Stimulated activated CD8-positive, alpha-beta memory T cell treated with anti-CD3 and anti-CD28 coated beads, Interleukin-12 subunit alpha, Interleukin-12 subunit beta, amount 100 ng/mL, for 24 hours (primary cell): ENCODE measurements around the gene RGR.

ENCODE experiments used
- DNase-seq: peaks from one replicate; pipeline ENCODE4 v3.0.0-alpha.2; 2020; ENCODE audit errors: extremely low read depth

RGR gene

DNA sequence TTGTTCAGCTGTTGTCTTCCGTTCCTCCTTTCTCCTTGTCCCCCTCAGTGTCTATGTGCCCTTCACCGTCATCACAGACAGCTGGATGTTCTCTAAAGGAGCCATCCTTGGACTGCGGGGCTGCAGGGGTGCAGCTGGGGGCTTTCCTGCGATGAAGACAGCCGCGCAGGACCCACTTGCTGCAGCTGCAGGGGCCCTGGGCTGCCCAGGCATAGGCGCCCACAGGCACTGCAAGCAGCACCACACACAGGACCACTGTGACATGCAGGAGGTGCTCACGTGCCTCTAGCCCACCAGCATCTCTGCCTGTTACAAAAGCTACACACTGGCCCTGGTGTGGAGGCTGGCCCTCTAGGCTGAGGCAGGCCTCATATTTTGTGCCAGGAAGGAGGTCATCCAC is 22.9 kb upstream of the RGR start:
- DNase-seq = no peak

DNA sequence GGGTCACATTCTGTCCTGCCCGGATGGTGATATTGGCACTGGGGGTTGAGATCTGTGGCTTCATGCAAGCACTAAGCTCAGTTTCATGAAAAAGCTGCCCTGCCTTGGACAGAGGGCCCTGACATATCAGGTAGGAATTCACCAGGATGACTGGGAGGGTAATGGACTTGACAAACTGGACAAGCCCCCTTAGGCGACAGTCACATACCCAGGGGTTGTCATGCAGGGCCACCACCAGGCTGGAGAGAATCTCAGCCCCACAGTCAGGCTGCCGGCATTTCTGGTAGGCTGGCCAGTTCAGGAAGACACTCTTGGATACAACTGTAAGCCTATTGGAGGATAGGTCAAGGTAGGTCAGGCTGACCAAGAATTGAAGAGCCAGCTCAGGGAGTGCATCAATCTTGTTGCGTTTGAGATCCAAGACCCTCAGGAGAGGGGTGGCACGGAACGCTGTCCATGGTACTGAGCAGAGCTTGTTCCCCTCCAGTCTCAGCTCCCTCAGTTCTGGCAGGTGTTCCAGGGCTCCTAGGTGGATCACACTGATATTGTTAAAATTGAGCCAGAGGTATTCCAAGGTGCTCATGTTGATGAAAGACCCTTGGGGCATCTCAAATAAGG is 20.3 kb upstream of the RGR start:
- DNase-seq = no peak

DNA sequence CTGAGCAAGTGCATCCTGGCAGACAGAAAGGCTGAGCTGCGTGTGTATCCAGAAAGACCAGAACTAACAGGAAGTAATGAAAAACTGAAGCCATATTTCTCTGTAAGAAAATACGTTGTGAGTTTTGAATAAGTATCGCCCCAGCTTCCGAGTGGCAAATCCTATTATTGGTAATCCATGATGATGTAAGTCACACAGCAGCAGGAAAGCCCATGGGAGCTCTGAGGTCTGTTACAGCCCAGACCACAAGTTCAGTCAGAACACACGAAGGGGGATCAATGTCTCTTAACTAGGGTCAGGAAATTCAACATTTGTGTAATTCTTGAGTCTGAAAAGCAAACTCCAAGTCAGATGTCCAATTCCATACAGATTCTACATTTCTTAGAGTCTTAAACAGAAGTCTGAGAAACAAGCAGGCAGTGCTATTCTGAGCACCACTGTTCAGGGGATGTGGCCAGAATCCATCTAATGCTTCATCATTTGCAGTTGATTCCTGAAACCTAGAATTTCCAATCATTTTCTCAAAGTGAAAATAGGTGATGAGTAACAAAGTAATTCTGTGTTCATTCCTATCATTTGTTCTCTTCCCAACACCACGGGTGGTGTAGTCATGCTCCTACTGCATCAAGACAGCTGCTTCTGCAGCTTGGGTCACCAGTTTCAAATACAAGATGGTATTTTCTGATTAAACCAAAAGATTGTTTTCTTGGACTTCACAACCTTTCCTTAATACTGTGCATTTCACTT is 19.3 kb upstream of the RGR start, which contains the start of gene LRIT2:
Gene LRIT2 (minus strand): TSS at position 118 of the 747 bp plus-strand sequence. CDS start 24 bp downstream, at position 94.
- no peak for DNase-seq

DNA sequence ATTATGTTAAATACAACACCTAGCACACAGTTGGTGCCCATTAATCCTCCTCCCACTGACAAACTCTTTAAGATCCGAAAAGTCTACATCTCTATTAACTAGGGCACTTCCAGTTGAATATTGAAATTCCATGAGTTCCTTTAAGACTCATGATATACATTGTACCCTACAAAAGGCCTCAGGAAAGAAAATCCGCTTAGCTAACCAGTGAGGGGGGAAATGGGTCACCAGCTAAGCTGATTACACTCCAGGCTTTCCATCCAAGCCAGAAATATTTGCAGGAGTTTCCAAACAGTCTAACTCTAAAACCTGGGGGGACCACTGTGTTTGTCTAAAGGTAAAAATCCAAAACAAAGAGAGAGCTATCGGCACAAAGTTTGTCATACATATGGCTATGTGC is 18.2 kb upstream of the RGR start:
- no peak for DNase-seq

DNA sequence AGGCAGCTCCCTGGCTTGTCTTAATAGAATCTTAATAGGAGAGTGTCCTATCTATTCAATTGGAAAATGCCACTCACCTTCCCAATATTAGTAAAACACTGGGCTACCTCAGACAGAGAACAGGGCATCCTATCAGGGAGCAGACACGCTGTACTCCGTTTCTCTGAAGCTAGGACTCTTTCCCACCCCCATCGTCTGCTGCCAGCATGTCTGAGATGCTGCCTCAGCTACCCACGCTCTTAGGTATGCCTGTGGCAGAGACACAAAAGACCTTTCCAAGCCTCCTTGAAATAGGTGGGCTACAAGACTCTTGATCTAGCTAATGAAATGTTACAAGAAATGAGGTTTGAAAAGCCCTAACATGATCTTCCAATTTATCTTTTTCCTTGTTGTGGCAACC is 17.0 kb upstream of the RGR start:
- DNase-seq = no peak

DNA sequence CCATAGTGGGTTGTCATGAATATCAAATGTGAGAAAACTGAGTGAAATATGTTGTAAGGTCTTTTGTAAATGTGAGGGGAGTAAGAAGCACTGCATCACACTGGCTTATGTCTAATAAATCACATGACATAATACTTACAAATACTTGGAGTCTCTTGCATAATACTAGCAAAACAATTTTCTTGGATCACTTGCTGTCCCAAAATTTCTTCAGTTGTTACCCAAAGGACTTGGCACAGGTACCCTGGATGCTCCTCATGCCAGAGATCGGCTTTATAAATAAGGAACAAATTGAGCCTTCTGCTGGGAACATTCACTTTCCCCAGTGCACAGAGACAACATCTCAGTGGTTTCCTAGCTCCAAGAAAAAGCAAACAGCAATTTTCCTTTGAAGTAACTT is 14.5 kb upstream of the RGR start:
- DNase-seq = no peak

DNA sequence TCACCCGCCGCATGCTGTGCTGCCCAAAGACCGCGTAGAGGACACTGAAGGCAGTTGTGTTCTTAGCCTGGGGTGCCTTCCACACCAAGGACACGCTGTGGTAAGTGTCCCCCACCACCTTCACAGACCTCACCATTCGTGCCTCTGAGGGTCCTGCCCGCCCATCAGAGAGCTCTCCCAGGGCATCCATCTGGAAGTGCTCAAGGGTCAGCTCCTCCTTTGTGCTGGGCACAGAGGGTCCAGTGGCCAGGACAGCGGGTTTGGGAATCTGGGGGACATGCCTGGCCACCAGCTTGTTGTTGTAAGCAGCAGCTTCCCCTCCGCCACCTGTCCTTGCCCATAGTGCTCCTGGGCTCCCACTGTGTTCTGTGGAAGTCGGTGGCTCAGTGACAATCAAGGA is 12.5 kb upstream of the RGR start:
- no peak for DNase-seq

DNA sequence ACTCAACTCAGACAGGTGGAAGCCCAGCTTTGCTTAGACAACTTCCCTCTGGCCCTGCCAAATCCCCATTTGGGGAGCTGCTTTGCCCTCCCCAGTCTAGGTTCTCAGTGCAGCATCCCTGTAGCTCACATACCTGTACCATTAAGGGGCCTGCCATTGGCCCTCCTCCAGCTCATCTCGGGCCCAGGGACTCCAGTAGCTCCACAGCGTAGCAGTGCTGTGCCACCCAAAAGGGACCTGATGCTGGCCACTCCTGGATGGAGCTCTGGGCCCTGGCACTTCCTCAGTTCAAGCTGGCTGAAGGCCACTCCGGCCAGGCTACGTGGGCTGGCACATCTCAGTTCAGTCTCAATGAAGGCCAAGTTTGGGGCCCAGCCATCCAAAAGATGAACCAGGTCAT is 10.9 kb upstream of the RGR start:
- DNase-seq = no peak

DNA sequence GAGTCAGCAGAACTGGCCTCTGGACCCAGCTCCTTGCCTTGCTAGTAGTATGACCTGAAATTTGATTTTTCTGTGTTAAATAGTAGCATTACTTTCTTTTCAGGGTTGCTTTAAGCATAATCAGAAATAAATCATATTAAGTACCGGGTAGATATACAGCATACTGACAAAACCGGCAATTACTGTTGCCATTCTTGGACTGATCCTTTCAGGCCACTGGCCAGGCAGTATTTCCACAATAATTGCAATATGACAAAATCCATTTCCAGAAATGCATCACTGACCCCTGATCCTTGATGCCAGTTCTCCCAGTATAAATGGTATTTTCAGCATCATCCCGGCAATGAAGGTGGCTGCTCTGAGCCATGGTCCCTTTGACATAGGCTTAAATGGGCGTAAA is 10.4 kb upstream of the RGR start:
- no peak for DNase-seq

DNA sequence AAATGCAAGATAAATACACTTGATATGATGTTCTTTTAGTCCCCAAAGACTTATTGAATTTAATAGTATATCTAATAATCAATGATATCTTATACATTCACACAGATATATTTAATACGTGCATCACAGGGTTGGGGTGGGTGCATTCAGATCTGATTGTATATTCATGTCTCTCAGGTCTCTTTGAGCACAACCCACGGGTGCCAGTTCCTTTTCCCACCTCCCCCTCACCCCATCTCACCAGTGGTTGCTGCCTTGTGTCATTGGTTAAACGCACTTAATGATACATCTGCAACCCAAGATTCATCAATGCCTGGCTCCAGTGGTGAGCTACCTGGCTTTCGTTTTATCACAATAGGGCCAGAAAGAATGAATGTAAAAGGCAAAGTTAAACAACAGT is 9.8 kb upstream of the RGR start:
- no peak for DNase-seq

DNA sequence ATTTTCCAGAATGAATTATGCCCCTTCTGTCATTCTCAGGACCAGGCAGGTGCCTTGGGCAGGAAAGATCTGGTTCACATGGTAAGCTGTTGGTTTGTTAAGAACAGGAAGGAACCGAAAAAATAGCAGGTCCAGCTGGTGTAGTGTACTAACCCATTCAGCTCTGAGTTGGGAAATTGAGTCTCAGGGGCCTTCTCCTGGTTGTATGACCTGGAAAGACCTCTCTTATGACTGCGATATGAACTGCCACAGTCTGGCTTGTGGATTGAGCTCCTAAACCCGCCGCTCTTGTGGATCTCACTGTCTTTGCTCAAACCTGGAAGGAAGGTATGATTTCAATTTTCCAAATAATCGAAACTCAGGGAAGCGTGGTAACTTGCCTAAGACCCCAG is 8.1 kb upstream of the RGR start:
- DNase-seq = no peak

DNA sequence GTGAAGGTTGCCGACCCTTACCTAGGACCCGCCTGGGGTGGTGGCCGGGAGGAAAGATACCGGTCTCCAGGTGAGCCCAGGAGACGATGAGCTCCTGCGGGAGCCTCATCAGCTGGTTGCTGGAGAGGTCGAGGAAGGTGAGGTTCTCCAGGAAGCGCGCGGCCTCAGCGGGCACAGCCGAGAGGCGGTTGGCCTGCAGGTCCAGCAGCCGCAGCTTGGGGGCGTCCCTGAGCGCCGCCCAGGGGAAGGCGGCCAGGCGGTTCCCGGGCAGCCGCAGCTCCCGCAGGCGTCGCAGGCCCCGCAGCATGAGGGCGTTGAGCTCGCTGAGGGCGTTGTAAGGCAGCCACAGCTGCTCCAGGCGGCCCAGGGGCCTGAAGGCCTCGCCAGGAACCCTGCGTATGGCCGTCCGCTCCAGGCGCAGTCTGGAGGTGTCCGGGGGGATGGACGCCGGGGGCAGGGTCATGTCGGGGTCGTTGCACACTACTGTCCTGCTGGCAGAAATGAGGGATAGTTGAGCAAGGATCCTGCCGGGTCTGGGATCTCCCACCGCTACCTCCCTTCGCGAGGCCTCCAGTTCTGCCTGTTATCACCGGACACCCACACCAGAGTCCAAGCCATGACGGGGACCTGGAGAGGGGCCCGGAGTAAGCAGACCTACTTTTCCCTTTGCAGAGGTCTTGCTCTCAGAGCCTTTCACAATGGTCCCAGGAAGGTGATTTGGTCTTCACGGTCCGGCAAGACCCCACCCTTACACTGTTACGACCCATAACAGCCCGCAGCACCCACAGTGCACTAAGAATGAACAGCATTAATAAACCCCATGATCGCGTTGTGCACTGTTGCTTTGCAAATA is 7.4 kb upstream of the RGR start:
- DNase-seq = no peak

DNA sequence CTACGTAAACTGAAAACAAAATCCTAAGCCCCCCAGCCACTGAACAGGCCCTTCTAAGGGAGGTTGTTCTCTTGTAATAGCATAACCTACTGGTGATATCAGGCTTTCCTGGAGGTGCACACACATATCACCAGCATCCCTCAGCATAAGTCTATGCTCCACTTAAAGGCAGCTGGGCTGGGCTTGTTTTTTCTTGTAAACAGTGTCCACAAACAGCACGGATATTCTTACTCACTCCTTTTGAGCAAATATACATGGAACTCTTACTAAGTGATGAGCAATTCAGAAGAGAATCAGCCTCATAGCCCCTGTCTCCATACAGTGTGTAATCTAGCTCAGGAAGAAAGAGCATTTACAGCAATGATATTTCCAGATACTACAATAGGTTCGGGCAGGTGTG is 5.9 kb upstream of the RGR start:
- no peak for DNase-seq

DNA sequence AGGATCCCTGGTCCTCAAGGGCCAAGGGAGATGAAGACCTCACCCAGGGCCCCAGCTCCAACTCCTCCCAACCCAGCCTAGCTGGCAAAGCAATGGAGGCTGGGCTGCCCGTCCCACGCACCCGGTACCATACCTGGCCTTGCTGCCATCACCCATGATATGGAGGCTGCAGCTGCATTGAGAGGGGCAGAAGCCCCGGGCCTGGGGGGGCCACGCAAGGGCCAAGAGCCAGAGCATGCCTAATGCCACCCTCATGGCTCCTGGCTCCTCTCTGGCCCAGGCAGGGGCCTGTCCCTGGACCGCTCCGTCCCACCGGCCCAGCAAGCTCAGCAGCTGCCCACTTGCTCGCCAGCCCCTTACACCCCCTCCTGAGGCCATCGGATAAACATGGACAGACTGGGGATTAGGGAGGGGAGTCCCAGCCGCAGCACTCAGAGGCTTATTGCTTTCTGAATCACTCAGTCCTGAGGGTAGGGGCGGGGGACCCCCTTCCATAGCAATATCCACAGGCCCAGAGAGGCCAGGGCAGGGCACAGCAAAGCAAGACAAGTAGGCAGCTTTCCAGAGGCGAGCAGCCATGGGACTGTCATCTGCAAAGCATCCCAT is 3.6 kb upstream of the RGR start, which contains the start of gene LRIT1:
Gene LRIT1 (minus strand): TSS at position 362 of the 606 bp plus-strand sequence. CDS start 107 bp downstream, at position 255.
- DNase-seq = no peak

DNA sequence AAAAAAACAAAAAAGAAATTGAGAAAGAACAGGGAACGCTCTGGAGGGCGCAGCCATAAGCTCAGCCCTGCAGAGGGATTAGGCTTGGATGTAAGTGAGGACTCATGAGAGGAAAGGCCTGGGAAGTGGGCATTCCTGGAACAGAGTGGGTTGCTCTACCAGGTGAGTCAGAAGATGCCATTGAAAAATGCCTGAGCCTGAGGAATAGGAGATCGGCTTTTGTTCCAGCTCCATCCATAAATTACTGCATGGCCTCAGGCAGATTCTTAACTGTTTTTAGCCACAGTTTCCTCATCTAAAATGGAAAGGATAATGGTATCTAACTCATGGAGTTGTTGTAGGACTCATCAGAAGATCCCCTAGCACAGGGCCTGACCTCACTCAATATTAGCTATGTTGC is 1.1 kb upstream of the RGR start:
- DNase-seq = no peak

DNA sequence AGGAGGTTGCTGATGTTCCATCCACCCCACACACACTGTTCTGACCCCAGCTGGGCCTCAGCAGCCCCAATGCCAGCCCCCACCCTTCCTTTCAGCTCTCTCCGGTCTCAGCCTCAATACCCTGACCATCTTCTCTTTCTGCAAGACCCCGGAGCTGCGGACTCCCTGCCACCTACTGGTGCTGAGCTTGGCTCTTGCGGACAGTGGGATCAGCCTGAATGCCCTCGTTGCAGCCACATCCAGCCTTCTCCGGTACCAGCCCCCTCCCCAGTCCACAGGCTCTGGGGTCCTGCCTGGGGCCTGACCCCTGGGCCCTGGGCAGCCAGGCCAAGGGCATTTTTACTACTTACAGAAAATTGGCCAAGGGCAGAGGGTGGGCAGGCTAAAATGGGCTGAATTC is 2.6 kb downstream of the RGR start:
- no peak for DNase-seq

DNA sequence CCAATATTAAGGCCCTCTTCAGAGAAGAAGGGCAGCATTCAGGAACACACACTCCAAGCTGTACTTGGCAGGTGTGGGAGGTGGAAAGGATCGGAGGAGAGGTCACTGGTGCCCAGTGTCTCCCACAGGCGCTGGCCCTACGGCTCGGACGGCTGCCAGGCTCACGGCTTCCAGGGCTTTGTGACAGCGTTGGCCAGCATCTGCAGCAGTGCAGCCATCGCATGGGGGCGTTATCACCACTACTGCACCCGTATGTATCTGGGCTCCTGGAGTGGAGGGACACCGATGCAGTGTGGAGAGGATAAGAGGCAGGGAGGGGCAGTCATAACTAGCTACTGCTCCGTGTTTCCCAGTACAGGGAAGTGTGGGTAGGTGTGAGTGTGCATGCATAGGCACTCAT is 3.9 kb downstream of the RGR start:
- no peak for DNase-seq

DNA sequence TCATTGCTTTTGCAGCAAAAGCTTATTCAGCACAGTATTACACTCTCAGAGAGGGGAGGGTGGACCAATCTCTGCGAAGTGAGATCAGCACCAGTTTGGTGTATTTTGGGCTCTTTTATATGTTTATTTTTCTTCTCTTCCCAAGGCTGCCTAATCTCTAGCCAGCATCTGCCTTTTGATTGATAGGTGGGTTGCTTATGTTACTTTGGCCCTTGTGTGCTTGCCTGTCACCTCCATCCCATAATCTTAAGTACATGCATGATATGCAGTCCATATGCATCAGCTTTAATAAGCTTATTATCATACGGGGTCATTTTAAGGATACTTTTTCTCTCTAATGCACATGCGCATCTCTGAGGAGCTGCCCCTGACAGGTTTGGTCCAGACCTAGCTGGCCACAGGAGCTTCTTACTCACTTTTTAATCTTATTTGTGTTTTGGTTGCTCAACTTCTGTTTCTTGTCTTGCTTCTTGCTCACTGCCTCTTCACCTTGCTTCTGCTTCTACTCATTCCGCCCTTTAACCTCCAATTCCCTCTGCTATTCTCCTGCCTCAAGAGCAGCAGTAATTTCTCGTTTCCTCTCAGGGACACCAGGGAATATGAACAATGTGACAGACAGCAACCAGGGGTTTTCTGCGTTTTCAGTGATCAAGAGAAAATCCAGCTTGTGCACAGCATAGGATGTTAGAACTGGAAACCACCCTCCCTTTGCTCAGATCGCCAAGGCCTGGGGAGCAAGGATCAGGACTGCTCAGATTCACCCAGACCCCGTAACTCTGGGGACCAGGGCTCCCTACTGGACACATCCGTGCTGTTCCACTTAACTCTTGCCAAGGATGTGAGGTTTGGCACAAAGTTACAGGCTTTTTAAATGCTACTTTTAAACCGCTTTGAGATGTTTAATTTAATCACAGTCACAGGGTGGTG is 10.0 kb downstream of the RGR start:
- no peak for DNase-seq

DNA sequence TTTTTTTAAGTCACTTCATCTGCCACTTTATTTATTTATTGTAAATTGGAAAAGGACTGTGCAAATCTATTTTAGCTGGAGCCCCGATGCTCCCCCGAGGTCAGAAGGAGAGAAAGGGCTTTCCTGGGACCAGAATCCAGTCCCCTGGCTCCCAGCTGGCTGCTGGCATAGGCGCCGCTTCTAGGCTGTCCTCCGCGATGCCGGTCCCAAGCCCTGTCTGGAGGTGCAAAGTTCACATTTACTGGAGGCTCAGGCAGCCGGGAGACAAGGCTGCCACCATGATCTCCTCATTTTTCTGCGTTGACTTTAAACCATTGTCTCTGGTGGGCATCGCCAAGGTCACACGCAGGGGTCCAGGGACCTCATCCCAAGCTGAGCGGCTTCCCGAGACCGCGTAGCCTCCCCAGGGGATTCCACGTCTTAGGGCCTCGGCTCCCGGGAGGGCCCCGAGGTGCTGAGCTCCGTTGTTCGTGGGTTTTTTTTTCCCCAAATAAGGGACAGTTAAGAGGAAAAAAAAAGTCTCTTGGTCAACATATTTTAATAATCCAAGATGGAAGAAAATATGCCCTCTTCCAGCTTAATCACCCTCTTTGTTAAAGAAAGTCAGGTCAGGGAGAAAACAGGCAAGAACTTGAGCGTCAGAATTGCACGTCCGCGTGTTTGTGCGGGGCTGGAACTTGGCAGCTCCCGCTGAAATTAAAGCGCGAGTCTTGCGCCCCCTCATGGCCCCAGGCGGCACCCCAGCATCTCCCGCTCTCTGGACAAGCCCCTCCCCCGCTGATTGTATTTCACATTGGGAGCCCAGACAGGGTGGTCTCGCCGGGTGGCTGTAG is 11.9 kb downstream of the RGR start:
- no peak for DNase-seq

DNA sequence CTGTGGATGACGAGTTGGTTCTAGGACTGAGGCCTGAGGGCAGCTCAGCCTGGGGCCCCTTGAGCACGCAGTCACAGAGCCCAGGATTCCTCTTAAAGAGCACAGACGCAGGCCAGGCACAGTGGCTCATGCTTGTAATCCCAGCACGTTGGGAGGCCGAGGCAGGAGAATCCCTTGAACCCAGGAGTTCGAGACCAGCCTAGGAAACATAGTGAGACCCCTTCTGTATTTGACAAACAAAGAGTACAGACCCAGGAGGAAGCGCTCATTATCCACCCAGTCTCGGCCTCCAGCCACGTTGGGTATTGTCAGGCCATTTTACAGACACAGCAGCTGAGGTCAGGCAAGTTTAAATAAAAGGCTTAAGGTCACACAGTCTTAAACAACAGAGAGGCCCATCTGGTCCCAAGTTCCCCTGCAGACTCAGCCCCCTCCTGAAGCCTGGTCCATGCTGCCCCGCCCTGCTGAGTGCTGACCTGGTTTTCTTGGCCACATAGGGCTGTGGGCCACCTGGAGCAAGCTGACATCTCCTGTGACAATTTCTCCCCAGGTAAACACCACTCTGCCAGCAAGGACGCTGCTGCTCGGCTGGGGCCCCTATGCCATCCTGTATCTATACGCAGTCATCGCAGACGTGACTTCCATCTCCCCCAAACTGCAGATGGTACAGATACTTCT is 12.6 kb downstream of the RGR start:
- DNase-seq = no peak
